NCI-H1930 (cell line): ENCODE measurements around the gene TIA1.
A peak's percentile ranks its signal among the peaks of the same experiment; 100 is the strongest.
"Not testable (repeated sequence)": the region's sequence is repeated elsewhere in the genome, so short reads cannot be mapped to it uniquely, and the experiment has no call there.

Source experiments
- DNase-seq, 2 experiments: peaks; one replicate each; lab custom pipeline; 2025; lab: John Stamatoyannopoulos, UW

Gene TIA1

GRCh38 chr2:70214953-70215549, 33.4 kb downstream of the TIA1 start:
- no peak for DNase-seq

- no peak for DNase-seq
Observed at GRCh38 chr2:70214365-70214764, 34.1 kb downstream of the TIA1 start.

GRCh38 chr2:70212298-70212932, 36.0 kb downstream of the TIA1 start:
- DNase-seq: no peak

GRCh38 chr2:70211595-70211994, 36.8 kb downstream of the TIA1 start:
- DNase-seq: no peak

- DNase-seq: no peak
Observed at GRCh38 chr2:70204452-70204851, 44.0 kb downstream of the TIA1 start.

GRCh38 chr2:70203086-70203485, 45.3 kb downstream of the TIA1 start:
- no peak for DNase-seq

GRCh38 chr2:70202236-70202806, 46.1 kb downstream of the TIA1 start:
- DNase-seq: no peak

- no peak for DNase-seq
Observed at GRCh38 chr2:70201831-70202230, 46.6 kb downstream of the TIA1 start.

GRCh38 chr2:70201225-70201768, 47.1 kb downstream of the TIA1 start:
- DNase-seq: no peak

GRCh38 chr2:70199320-70199864, 49.0 kb downstream of the TIA1 start:
- DNase-seq: no peak

- no peak for DNase-seq
Observed at GRCh38 chr2:70192516-70192915, 55.9 kb downstream of the TIA1 start.

GRCh38 chr2:70191244-70191735, 57.1 kb downstream of the TIA1 start:
- no peak for DNase-seq

- DNase-seq: peak; percentile 93 to 94
Observed at GRCh38 chr2:70190418-70191243, 57.8 kb downstream of the TIA1 start, which contains the start of gene C2orf42. C2orf42 (minus strand) TSS chr2:70191019; CDS start chr2:70181985, 9,034 bp downstream.

GRCh38 chr2:70188460-70188859, 60.0 kb downstream of the TIA1 start:
- DNase-seq: no peak

- not testable (repeated sequence) for DNase-seq
Observed at GRCh38 chr2:70187170-70187569, 61.3 kb downstream of the TIA1 start.

- no peak for DNase-seq
Observed at GRCh38 chr2:70182689-70183088, 65.7 kb downstream of the TIA1 start.

GRCh38 chr2:70181363-70181956, 67.0 kb downstream of the TIA1 start:
- DNase-seq: no peak

- no peak for DNase-seq
Observed at GRCh38 chr2:70173520-70173919, 74.9 kb downstream of the TIA1 start.

- DNase-seq: not testable (repeated sequence)
Observed at GRCh38 chr2:70169654-70170245, 78.7 kb downstream of the TIA1 start.

GRCh38 chr2:70161069-70161534, 87.3 kb downstream of the TIA1 start:
- DNase-seq: no peak

- DNase-seq: no peak
Observed at GRCh38 chr2:70160545-70160944, 87.9 kb downstream of the TIA1 start.
